ENCODE results near the gene TFAP2C.

DNA sequence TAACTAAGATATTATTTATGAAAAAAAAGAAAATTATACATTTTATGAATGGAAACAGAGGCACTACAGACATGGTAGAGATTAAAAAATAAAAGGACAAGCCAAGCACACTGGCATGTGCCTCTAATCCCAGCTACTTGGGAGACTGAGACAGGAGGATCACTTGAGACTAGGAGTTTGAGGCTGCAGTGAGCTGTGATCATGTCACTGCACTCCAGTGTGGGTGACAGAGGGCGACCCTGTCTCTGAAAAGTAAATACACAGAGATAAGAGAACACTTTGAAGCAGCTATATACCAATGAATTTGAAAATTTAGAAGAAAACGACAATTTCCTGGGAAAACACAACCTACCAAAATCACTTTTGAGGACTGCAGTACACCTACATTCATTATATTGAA, 47.4 kb upstream of the TFAP2C start:
- TF ChIP-seq, protein P1, sequence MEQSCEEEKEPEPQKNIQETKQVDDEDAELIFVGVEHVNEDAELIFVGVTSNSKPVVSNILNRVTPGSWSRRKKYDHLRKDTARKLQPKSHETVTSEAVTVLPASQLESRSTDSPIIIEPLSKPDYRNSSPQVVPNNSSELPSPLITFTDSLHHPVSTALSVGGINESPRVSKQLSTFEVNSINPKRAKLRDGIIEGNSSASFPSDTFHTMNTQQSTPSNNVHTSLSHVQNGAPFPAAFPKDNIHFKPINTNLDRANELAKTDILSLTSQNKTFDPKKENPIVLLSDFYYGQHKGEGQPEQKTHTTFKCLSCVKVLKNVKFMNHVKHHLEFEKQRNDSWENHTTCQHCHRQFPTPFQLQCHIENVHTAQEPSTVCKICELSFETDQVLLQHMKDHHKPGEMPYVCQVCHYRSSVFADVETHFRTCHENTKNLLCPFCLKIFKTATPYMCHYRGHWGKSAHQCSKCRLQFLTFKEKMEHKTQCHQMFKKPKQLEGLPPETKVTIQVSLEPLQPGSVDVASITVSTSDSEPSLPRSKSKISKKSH (CRISPR knock-in tag; IDR thresholded peaks at IDR 0.05) = no peak
- no peak for TF ChIP-seq ASH1L (IDR thresholded peaks at IDR 0.05; ENCODE audit: borderline replicate concordance, low read depth, partially characterized antibody)
- TF ChIP-seq, protein P2, sequence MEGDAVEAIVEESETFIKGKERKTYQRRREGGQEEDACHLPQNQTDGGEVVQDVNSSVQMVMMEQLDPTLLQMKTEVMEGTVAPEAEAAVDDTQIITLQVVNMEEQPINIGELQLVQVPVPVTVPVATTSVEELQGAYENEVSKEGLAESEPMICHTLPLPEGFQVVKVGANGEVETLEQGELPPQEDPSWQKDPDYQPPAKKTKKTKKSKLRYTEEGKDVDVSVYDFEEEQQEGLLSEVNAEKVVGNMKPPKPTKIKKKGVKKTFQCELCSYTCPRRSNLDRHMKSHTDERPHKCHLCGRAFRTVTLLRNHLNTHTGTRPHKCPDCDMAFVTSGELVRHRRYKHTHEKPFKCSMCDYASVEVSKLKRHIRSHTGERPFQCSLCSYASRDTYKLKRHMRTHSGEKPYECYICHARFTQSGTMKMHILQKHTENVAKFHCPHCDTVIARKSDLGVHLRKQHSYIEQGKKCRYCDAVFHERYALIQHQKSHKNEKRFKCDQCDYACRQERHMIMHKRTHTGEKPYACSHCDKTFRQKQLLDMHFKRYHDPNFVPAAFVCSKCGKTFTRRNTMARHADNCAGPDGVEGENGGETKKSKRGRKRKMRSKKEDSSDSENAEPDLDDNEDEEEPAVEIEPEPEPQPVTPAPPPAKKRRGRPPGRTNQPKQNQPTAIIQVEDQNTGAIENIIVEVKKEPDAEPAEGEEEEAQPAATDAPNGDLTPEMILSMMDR (IDR thresholded peaks at IDR 0.05 in 2 of 3, conservative IDR thresholded peaks at IDR 0.05 in 1 of 3; ENCODE audit: insufficient read depth in 2 of 3, low read depth in 1 of 3, low read length in 3 of 3) = no peak
- no peak for TF ChIP-seq ESRRA (IDR thresholded peaks at IDR 0.05; ENCODE audit: borderline replicate concordance, low read depth)
- no peak for TF ChIP-seq ZNF217 (CRISPR knock-in tag; IDR thresholded peaks at IDR 0.05)
- TF ChIP-seq, protein P3, sequence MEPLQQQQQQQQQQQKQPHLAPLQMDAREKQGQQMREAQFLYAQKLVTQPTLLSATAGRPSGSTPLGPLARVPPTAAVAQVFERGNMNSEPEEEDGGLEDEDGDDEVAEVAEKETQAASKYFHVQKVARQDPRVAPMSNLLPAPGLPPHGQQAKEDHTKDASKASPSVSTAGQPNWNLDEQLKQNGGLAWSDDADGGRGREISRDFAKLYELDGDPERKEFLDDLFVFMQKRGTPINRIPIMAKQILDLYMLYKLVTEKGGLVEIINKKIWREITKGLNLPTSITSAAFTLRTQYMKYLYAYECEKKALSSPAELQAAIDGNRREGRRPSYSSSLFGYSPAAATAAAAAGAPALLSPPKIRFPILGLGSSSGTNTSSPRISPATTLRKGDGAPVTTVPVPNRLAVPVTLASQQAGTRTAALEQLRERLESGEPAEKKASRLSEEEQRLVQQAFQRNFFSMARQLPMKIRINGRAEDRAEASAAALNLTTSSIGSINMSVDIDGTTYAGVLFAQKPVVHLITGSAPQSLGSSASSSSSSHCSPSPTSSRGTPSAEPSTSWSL (CRISPR knock-in tag; IDR thresholded peaks at IDR 0.05; ENCODE audit: borderline replicate concordance) = no peak
- no peak for TF ChIP-seq KLF6 (CRISPR knock-in tag; IDR thresholded peaks at IDR 0.05; ENCODE audit: borderline replicate concordance)
- TF ChIP-seq, protein P4, sequence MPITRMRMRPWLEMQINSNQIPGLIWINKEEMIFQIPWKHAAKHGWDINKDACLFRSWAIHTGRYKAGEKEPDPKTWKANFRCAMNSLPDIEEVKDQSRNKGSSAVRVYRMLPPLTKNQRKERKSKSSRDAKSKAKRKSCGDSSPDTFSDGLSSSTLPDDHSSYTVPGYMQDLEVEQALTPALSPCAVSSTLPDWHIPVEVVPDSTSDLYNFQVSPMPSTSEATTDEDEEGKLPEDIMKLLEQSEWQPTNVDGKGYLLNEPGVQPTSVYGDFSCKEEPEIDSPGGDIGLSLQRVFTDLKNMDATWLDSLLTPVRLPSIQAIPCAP (CRISPR knock-in tag; IDR thresholded peaks at IDR 0.05; ENCODE audit: borderline replicate concordance) = no peak

All from K562 (cell line).